PC-3 (cell line): ENCODE results near the gene FBXL7. TPM values are rescaled to one million over a fixed set of nuclear protein-coding genes. Genes with fewer than 3 reads are reported as not detected.

Experiments used
- ATAC-seq: fragments of 200-7000 bp; cut with Tn5 transposase; 2 replicates; pipeline ENCODE4 v1.9.1; 2020; ENCODE audit warnings: mild to moderate bottlenecking, moderate library complexity
- BruUV-seq: library from RNA; stranded (reverse); fragments of 400-500 nt; replicated peaks from 2 replicates; lab custom pipeline; 2021; lab: Mats Ljungman, UMichigan
- CTCF ChIA-PET: fragments of 300-600 bp; sonication (Branson Sonifier 250); formaldehyde crosslinking; loops from one replicate; lab custom pipeline; 2022; ENCODE audit warnings: antibody characterized with exemption; lab: Charles Lee
- POLR2A ChIA-PET: fragments of 300-600 bp; sonication (Branson Sonifier 250); formaldehyde crosslinking; loops from one replicate; lab custom pipeline; 2022; ENCODE audit warnings: antibody characterized with exemption; ENCODE audit not compliant: unreplicated experiment; lab: Charles Lee
- DNase-seq: peaks from one replicate; pipeline ENCODE4 v3.0.0-alpha.2; 2015
- H2AFZ ChIP-seq: fragments of 300-600 bp; sonication (generic); 2 replicates; pipeline ENCODE4 v1.6.0; 2016; ENCODE audit warnings: antibody characterized with exemption, low read length
- H3F3A ChIP-seq: fragments of 300-600 bp; sonication (generic); one replicate; pipeline ENCODE4 v1.6.0; 2017; ENCODE audit warnings: antibody characterized with exemption, low read length, control low read depth, mild to moderate bottlenecking; ENCODE audit not compliant: unreplicated experiment
- H3K27ac ChIP-seq: fragments of 300-600 bp; sonication (generic); 2 replicates; pipeline ENCODE4 v1.5.1; 2016; ENCODE audit warnings: mild to moderate bottlenecking, low read length
- H3K27me3 ChIP-seq: fragments of 300-600 bp; sonication (generic); 2 replicates; pipeline ENCODE4 v1.6.1; 2016; ENCODE audit warnings: low read length, mixed read lengths
- H3K36me3 ChIP-seq: fragments of 300-600 bp; sonication (generic); 2 replicates; pipeline ENCODE4 v1.6.1; 2016; ENCODE audit warnings: low read depth, mixed run types, low read length, mixed read lengths
- H3K4me1 ChIP-seq: fragments of 300-600 bp; sonication (generic); 2 replicates; pipeline ENCODE4 v1.5.1; 2016; ENCODE audit warnings: low read length; ENCODE audit not compliant: insufficient read depth
- H3K4me2 ChIP-seq: fragments of 300-600 bp; sonication (generic); 2 replicates; pipeline ENCODE4 v1.6.0; 2016; ENCODE audit warnings: low read length
- H3K4me3 ChIP-seq: fragments of 300-600 bp; sonication (generic); 2 replicates; pipeline ENCODE4 v1.5.1; 2016; ENCODE audit warnings: mild to moderate bottlenecking, low read length, mixed read lengths
- H3K79me2 ChIP-seq: fragments of 300-600 bp; sonication (generic); 2 replicates; pipeline ENCODE4 v1.6.1; 2017; ENCODE audit warnings: low read length, mixed read lengths
- H3K9ac ChIP-seq: fragments of 300-600 bp; sonication (generic); 2 replicates; pipeline ENCODE4 v1.6.0; 2016; ENCODE audit warnings: mild to moderate bottlenecking, low read length
- H3K9me2 ChIP-seq: fragments of 300-600 bp; sonication (generic); replicated peaks from 2 replicates; pipeline ENCODE4 v1.6.1; 2016; ENCODE audit warnings: mixed run types, low read length, mixed read lengths
- H3K9me3 ChIP-seq: fragments of 300-600 bp; sonication (generic); 2 replicates; pipeline ENCODE4 v1.6.1; 2016; ENCODE audit warnings: low read length, mixed read lengths
- H4K20me1 ChIP-seq: fragments of 300-600 bp; sonication (generic); 2 replicates; pipeline ENCODE4 v1.6.1; 2016; ENCODE audit warnings: low read length, mixed read lengths
- EZH2 ChIP-seq: fragments of 300-600 bp; sonication (generic); IDR thresholded peaks from one replicate; pipeline ENCODE4 v1.6.1; 2017; ENCODE audit warnings: antibody characterized with exemption, mild to moderate bottlenecking, low read length; ENCODE audit not compliant: unreplicated experiment
- EZH2phosphoT487 ChIP-seq: fragments of 300-600 bp; sonication (generic); IDR thresholded peaks from 2 replicates; pipeline ENCODE4 v1.6.1; 2018; ENCODE audit warnings: mild to moderate bottlenecking, antibody characterized with exemption, low read length, borderline replicate concordance
- intact Hi-C: fragments of 100-400 bp; cut with micrococcal nuclease; formaldehyde crosslinking; loops from 2 replicates; pipeline ENCODE4 v1.9.0; 2023
- total RNA-seq: library from RNA; depleted of rRNA; stranded (reverse); fragments of >200 nt; gene quantifications from 2 replicates; pipeline ENCODE4 v1.2.3, GENCODE V29; 2014
- TF ChIP-seq, protein P1 (sequence below): fragments of 300-600 bp; sonication (generic); conservative IDR thresholded peaks from 2 replicates; pipeline ENCODE4 v1.5.1; 2017; ENCODE audit warnings: antibody characterized with exemption, low read depth, mild to moderate bottlenecking, low read length

Gene FBXL7
- total RNA-seq, 1 experiment from 2014 or later: 0.18 TPM

DNA sequence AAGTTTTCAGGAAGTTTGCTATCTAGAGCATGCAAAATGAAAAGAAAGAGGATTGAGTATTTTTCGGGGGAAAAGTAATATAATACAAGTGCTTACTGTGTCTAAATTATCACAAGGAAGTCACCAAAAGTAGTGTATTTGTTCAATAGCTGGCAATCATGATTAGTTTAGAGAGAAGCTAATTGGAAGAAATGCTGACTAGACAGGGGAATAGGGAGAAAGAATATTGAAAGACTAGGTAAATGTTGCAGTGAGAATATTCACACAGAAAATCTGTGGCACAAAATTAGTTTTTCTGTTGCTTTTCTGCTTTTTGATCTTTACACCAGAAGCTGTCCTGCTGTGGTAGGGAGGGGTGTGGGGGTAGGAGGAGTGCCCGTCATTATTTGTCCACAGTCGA is 440.9 kb downstream of the FBXL7 start:
- H3K9me2 ChIP-seq: no peaks in the 10 kb centered on the region
- H3K4me2 ChIP-seq: no peak overlapping the region
- H3K4me1 ChIP-seq: no peaks in the 10 kb centered on the region
- no peak overlapping the region for H3K27ac ChIP-seq
- ATAC-seq (no peak), DNase-seq (no peak)
- no peak overlapping the region for H3K9ac ChIP-seq
- no peaks in the 10 kb centered on the region for H3K36me3 ChIP-seq
- H3F3A ChIP-seq: no peaks in the 10 kb centered on the region
- H3K9me3 ChIP-seq: peaks cover 4% of the 10 kb centered on the region; the same call in 1 of the 2 replicates
- no TSS peak for BruUV-seq
- H3K79me2 ChIP-seq: no peaks in the 10 kb centered on the region
- H4K20me1 ChIP-seq: no peaks in the 10 kb centered on the region
- no peak overlapping the region for H3K4me3 ChIP-seq
- intact Hi-C loops: no loop called here
- TF ChIP-seq EZH2 (no peak), EZH2phosphoT487 (no peak)
- TF ChIP-seq, protein P1, sequence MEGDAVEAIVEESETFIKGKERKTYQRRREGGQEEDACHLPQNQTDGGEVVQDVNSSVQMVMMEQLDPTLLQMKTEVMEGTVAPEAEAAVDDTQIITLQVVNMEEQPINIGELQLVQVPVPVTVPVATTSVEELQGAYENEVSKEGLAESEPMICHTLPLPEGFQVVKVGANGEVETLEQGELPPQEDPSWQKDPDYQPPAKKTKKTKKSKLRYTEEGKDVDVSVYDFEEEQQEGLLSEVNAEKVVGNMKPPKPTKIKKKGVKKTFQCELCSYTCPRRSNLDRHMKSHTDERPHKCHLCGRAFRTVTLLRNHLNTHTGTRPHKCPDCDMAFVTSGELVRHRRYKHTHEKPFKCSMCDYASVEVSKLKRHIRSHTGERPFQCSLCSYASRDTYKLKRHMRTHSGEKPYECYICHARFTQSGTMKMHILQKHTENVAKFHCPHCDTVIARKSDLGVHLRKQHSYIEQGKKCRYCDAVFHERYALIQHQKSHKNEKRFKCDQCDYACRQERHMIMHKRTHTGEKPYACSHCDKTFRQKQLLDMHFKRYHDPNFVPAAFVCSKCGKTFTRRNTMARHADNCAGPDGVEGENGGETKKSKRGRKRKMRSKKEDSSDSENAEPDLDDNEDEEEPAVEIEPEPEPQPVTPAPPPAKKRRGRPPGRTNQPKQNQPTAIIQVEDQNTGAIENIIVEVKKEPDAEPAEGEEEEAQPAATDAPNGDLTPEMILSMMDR: no peak
- H2AFZ ChIP-seq: no peak overlapping the region
- H3K27me3 ChIP-seq: no peaks in the 10 kb centered on the region
- ChIA-PET CTCF (no interaction called here), POLR2A (no interaction called here)

GRCh38 chr5:15943487-15943886 is 443.5 kb downstream of the FBXL7 start:
- Histone ChIP-seq H2AFZ (no peak overlapping the region), H3K4me2 (no peak overlapping the region), H3K27me3 (no peaks in the 10 kb centered on the region), H3K4me3 (no peak overlapping the region), H3K4me1 (no peaks in the 10 kb centered on the region), H4K20me1 (no peaks in the 10 kb centered on the region), H3K9ac (no peak overlapping the region), H3F3A (no peaks in the 10 kb centered on the region), H3K9me2 (no peaks in the 10 kb centered on the region), H3K9me3 (peaks cover 5% of the 10 kb centered on the region; the same call in 1 of the 2 replicates), H3K27ac (no peak overlapping the region), H3K79me2 (no peaks in the 10 kb centered on the region), H3K36me3 (no peaks in the 10 kb centered on the region)
- no peak for ATAC-seq
- CTCF ChIA-PET: no interaction called here
- no peak for DNase-seq
- no TSS peak for BruUV-seq
- POLR2A ChIA-PET: no interaction called here
- TF ChIP-seq EZH2 (no peak), EZH2phosphoT487 (no peak)
- TF ChIP-seq, protein P1: no peak
- intact Hi-C loops: no loop called here

DNA sequence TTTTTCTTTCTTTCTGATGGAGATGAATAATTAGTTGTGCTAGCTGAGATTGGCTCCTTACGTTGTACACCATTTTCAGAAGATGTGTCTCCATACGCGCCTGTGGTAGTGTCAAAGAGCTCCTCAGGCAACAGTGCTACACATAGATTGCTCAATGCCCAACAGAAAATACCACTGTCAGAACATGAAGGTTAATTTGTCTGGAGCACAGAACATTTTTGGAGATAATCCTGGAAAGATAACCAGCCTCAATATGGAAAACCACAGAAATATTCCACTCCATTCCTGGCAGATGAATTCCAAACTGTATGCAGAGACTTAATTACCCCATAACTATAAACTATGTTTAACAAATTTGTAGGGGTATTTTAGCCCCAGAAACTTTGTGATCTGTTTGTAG is 446.0 kb downstream of the FBXL7 start:
- H3K9ac ChIP-seq: no peak overlapping the region
- no peaks in the 10 kb centered on the region for H4K20me1 ChIP-seq
- ChIA-PET CTCF (no interaction called here), POLR2A (no interaction called here)
- H3K27ac ChIP-seq: no peak overlapping the region
- BruUV-seq: no TSS peak
- intact Hi-C loops: no loop called here
- no peaks in the 10 kb centered on the region for H3K27me3 ChIP-seq
- H3F3A ChIP-seq: no peaks in the 10 kb centered on the region
- H3K79me2 ChIP-seq: no peaks in the 10 kb centered on the region
- H3K4me3 ChIP-seq: no peak overlapping the region
- H3K9me2 ChIP-seq: no peaks in the 10 kb centered on the region
- no peaks in the 10 kb centered on the region for H3K36me3 ChIP-seq
- ATAC-seq: no peak
- no peak for TF ChIP-seq EZH2
- TF ChIP-seq, protein P1: no peak
- no peak for TF ChIP-seq EZH2phosphoT487
- peaks cover 5% of the 10 kb centered on the region; the same call in 1 of the 2 replicates for H3K9me3 ChIP-seq
- no peak overlapping the region for H3K4me2 ChIP-seq
- no peaks in the 10 kb centered on the region for H3K4me1 ChIP-seq
- no peak for DNase-seq
- no peak overlapping the region for H2AFZ ChIP-seq
